ENCODE data around the gene GGA1. TPM values are rescaled to one million over a fixed set of nuclear protein-coding genes. Genes with fewer than 3 reads are reported as not detected.
A peak's percentile ranks its signal among the peaks of the same experiment; 100 is the strongest.

Gene GGA1
- total and polyA plus RNA-seq, 9 of the 15 experiments (the other 6 are each of a cell fraction or from before 2014, with no cell fraction given), result 1.5 to 69.5 (median 31.6) TPM

- Histone ChIP-seq H3K27ac (ENCODE audit: extremely low read depth, low read depth, low read length) (peak overlapping the region; percentile 54), H3K4me3 (peak overlapping the region; percentile 65), H3K9ac (ENCODE audit: insufficient read depth in 1 of 2, low read depth in 2 of 2, low read length in 2 of 2) (peak overlapping the region; percentile 65 to 92), H3K27me3 (ENCODE audit: control insufficient read depth in 2 of 2, insufficient read depth in 2 of 2, low read length in 2 of 2) (no peaks in the 10 kb centered on the region), H3K4me1 (replicated peaks in 1 of 2; ENCODE audit: control insufficient read depth in 2 of 2, insufficient read depth in 2 of 2, low read length in 2 of 2) (peaks cover 17 to 72% of the 10 kb centered on the region in 2 experiments), H3K9me3 (replicated peaks; ENCODE audit: control insufficient read depth, insufficient read depth, low read depth, low read length) (no peaks in the 10 kb centered on the region), H3K9me1 (ENCODE audit: control insufficient read depth, insufficient read depth, low read length) (no peaks in the 10 kb centered on the region), H3K79me2 (ENCODE audit: control insufficient read depth, insufficient read depth, low read length) (peaks cover 11% of the 10 kb centered on the region), H3K36me3 (ENCODE audit: control insufficient read depth, insufficient read depth, low read length) (peaks cover 31% of the 10 kb centered on the region; the same call in 2 of the 3 replicates), H2AFZ (ENCODE audit: low read depth, low read length) (0 out of 2 replicates have a peak overlapping the region, but pooled peaks have one; percentile 51), H4K20me1 (replicated peaks; ENCODE audit: control insufficient read depth, insufficient read depth, low read length) (no peaks in the 10 kb centered on the region), H3K4me2 (ENCODE audit: insufficient read depth, low read length) (peak overlapping the region; percentile 87)
- in situ Hi-C loops (cut with MboI), result no loop called here
- no TSS peak for BruUV-seq (replicated peaks)
- FAIRE-seq, result peak; percentile 51
- intact Hi-C loops (cut with micrococcal nuclease), result no loop called here
- 0% methylated on average over 14 of the region's 27 CpGs for WGBS (ENCODE audit: insufficient coverage, low coverage, missing lambda C conversion rate)
- CTCF ChIA-PET (ENCODE audit: low intra/inter-chr PET ratio), result no interaction called here
- peak; percentile 21; the same call in 2 of the 3 replicates for ATAC-seq
- POLR2A ChIA-PET, result no interaction called here
- DNase-seq (ENCODE audit: extremely low read depth in 1 of 4, low spot score in 3 of 4), result peak; percentile 41 to 63 (median 58)
- TF ChIP-seq AFF1 (IDR thresholded peaks at IDR 0.05; ENCODE audit: low read depth in 1 of 2, partially characterized antibody in 2 of 2), result peak in 1 of 2 experiments; percentile 38
- TF ChIP-seq VEZF1 (CRISPR knock-in tag; IDR thresholded peaks at IDR 0.05), result peak; percentile 20; the same call in 1 of the 2 replicates
- 0 out of 6 replicates have a peak, but pooled peaks of 1 of the 3 experiments have one; percentile 21 for TF ChIP-seq ZBTB11 (CRISPR knock-in tag; IDR thresholded peaks at IDR 0.05)
- TF ChIP-seq CHD2 (IDR thresholded peaks at IDR 0.05; ENCODE audit: low read depth, low read length), result no peak
- TF ChIP-seq KAT7 (CRISPR knock-in tag; IDR thresholded peaks at IDR 0.05; ENCODE audit: borderline replicate concordance), result no peak
- no peak for TF ChIP-seq ZNF217 (CRISPR knock-in tag; IDR thresholded peaks at IDR 0.05)
- TF ChIP-seq SRF (CRISPR knock-in tag; IDR thresholded peaks at IDR 0.05), result peak in 1 of 2 experiments; percentile 24; a peak in 1 of 4 replicates
- no peak for TF ChIP-seq NR4A1 (CRISPR knock-in tag; IDR thresholded peaks at IDR 0.05)
- TF ChIP-seq NR4A1 (tag; IDR thresholded peaks at IDR 0.05), result no peak
- peak; percentile 31; the same call in 1 of the 2 replicates for TF ChIP-seq BCOR (IDR thresholded peaks at IDR 0.05)
- TF ChIP-seq GTF2F1 (IDR thresholded peaks at IDR 0.05; ENCODE audit: low read depth, low read length), result no peak
Measured at GRCh38 chr22:37639771-37640590, 31.3 kb downstream of the GGA1 start.

All from K562 (cell line).